GM19238 (cell line): ENCODE data around the gene SUPT3H.

Experiments used
- DNase-seq: peaks from one replicate; pipeline ENCODE4 v3.0.0; 2011; ENCODE audit warnings: low spot score; ENCODE audit not compliant: insufficient read length

SUPT3H gene

DNA sequence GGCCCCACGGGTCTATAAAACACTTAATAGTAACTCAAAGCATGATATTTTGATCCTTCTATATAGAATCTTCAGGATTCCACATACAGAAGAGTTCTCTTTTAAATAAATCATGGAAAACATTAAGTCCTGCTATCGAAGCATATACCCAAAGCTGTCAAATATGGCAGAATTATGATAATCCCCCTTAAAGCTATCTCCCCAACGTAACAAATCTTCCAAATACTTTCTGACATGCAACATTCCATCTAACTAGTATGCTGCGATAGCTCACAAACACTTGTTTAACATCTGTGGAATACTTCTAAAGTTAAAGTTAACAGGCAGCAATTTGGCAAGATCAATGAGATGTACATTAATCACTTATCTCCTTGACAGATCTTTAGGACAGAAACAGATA lies 420.6 kb downstream of the SUPT3H start:
- DNase-seq: no peak

DNA sequence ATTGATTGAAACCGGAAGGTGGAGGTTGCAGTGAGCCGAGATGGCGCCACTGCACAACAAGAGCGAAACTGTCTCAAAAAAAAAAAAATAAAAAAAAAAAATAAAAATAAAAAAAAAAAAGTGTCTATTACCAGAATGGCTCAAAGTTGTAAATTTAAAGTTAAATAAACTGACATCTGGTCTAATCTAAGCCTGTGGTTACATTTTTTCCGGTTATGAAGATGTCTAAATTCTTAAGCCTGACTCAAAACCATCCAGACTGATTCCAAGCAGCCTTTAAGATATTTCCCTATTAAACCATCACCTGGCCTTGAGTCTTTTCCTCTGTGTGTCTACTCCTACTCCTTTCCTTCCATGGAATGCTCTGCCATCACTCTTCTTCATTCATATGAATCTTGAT lies 421.3 kb downstream of the SUPT3H start:
- DNase-seq: no peak

GRCh38 chr6:44955145-44955544 lies 422.6 kb downstream of the SUPT3H start:
- DNase-seq: no peak

DNA sequence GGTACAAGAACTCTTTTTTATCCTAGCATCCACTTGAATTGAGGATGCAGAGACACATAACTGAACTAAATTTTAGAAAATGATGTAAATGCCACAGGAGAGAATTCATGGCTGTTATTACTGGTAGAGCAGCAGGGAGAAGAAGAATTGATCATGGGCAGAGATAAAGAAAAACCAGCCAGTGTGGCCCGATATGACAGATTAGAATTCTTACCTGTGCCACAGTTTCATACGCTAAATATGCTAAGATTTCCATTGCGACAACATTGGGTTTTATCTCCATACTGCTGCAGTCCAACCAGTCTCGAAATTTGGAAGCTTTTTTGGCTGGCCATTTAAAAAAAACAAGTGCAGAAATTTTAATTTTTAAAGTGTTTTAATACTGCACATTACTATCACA lies 423.5 kb downstream of the SUPT3H start:
- no peak for DNase-seq

DNA sequence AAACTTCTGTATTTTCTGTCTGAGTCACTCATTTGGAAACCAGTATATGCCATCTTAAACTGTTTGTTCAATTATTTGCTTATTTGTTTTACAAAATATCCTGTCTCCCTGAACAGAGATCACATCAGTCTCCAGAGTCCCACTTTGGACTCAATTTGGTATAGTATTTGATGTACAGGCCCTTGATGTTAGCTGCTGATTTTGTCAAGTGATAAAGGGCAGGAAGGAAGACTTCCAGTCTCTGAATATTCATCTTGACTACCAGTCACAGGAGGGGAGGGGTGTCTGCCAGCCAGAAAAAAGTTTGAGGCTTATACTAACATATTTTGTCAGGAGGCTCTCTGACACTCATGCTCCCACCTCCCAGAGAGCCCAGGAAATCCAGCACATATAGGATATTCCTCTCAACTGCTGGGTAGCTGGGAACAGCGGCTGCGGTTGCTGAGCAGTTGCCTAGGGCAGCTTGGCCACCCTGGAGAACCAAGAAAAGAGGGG lies 426.4 kb downstream of the SUPT3H start:
- no peak for DNase-seq

- DNase-seq: no peak
Measured at GRCh38 chr6:44949596-44950201, 428.0 kb downstream of the SUPT3H start.

- DNase-seq: no peak
Measured at GRCh38 chr6:44943541-44943940, 434.2 kb downstream of the SUPT3H start.

DNA sequence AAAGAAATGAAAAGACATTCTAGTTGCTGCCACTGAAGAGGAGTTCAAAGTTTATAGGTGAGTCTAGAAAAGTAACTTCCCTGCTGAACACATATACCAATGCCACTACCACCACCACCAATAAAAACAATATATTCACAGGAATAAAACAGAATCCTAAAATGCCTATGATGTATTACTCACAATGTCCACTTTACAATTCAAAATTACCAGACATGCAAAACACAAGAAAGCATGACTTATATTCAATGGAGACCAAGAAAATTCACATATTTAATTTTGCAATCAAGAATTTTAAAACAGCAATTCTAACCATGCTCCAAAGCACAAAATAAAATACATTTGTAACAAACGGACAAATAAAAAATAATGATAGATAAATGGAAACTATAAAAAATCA lies 434.9 kb downstream of the SUPT3H start:
- no peak for DNase-seq

DNA sequence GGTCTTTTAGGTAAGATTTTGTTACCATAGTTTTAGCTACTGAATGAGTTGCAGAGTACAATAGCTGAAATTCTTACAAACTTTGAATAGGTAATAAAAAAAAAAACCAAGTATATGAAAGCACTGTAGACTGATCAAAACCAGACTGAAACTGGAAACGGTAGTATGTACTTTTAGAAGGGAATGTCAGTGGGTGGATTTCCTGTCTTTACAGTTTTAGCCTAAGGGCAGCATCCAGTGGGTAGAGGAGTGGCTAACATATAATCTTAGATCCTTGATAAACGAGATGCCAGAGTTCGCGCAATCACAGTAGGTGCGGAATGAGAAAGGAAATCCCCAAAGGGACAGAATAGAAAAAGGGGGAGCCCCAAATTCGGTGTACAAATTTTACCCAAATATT lies 435.5 kb downstream of the SUPT3H start:
- no peak for DNase-seq

- DNase-seq: no peak
Measured at GRCh38 chr6:44940367-44940766, 437.4 kb downstream of the SUPT3H start.

DNA sequence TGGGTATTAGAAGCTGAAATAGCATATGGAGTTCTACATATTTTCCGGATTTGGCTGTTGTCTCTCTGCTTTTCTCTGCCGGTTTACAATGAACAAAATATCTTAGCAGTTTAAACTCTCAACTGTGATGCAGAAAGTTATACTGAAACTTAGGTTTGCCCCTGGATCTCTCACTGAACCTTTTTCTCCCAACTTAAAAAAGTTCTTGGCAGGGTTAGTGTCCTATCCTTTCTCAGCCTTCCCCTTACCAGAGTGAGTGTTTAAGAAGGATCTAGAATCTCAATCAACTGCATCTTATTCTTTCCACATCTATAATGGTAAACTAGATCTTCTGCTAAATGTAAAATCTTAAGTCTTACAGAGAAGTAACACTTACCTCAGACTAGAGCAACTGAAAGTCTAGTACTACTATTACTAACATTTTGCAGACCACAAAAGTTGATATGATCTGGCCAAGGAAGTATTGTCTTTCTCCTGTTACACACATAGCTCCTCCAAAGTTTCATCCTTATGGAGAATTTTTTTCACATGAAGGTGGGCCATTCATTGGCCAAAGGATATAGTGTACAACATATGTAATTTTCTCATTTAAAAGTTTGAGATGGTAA lies 441.9 kb downstream of the SUPT3H start:
- DNase-seq: no peak

DNA sequence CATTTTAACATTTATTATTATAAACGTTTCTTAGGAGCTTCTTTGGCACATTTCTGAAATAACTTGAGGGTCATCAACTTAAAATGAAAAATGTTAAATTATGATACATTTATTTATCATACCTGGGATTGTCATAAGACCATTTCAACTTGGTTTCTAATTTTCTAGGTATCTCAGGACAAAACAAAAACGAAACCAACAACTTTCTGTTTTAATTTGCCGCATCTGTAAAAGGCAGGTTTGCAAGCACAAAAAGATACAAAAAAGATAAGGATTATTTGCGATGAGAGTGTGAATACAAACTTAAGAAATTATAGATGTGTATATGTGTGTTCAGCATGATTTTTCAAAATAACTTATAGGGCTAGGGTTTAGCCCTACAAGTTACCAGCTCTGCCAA lies 444.6 kb downstream of the SUPT3H start:
- no peak for DNase-seq

GRCh38 chr6:44932651-44933091 lies 445.1 kb downstream of the SUPT3H start:
- DNase-seq: no peak

GRCh38 chr6:44931385-44931784 lies 446.3 kb downstream of the SUPT3H start:
- no peak for DNase-seq

DNA sequence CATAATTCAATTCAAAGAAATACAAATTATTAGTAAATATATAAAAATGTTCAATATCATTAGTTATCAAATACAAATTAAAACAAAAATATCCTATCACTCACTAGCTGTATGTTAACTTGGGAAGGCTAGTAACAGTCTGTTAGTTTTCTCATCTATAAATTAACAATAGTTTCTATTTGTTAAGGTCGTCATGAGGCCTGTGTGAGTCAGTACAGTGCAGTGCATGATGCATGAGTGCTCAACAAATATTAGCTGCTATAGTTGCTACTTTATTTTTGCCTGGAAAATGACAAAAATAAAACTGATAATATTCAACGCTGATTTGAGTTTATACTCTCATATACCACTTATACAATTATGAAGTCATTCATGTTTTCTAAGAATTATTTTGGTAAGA lies 451.2 kb downstream of the SUPT3H start:
- no peak for DNase-seq

GRCh38 chr6:44925100-44925739 lies 452.5 kb downstream of the SUPT3H start:
- no peak for DNase-seq

GRCh38 chr6:44923444-44923843 lies 454.3 kb downstream of the SUPT3H start:
- no peak for DNase-seq

DNA sequence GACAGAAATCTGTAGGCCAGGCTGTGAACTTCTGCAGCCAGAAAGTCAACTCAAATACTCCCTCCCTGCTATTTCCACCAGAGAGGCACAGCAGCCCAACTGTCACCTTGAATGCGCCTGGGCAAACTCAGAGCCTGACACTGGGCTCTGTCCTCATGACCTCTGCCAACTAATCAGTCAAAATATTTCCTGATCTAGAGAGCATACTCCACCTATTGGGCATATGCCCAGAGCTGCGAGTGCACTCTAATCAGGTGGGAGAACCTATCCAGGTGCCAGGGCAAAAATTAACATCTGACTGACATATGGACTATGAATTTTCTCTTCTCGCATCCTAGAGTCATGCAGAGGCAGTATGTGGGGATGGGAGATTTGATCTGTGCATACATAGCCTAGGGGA lies 455.9 kb downstream of the SUPT3H start:
- no peak for DNase-seq

DNA sequence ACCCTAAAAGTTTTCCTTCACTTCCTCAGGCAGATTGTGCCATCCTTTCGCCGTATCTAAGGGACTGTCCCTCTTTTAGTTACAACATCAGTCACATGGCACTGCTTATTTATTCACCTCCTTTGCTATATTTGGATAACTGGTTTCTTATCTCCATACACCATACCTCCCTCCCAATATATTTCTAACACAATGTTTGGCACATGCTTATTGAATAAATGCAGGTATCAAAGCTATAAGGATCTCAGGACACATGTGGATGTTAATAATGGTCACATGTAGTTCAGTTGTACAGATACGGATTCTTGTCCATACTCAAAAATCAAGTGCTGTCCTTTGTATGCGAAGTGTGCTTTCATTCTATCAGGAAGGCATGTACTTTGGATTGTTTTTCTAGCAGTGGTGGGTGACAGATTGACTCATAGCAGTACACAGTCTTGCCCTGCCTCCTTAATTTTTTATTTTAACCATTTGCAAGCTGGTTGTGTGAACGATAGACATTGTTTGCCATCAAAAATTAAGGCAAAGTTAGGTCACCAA lies 456.7 kb downstream of the SUPT3H start:
- no peak for DNase-seq

DNA sequence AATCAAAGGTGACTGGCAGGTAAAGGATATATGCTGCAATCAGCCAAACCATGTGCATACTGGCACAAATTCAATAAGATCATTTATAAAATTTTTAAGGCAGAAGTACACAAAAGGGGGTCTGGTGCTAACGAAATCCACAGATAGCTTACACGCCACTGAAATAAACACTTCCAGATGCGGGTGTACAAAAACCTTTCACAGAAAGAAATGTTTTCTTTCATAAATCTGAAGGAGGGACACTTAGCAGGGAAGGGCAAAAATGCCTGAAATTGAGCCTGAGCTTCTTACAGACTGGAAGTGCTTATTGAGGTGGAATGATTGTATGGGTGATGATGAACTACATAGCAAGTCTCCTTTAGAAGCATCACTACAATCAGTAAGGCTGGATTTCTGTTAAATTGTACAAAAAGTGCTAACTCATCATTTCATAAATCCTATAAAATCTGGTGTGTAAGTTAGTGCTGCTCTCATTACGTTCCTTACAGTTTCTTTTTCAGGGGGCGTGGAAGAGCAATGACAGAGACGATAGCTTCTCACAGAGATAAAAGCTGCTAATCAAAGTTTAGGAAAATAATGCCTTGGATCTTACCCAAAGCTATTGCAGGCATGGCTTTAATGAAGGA lies 458.9 kb downstream of the SUPT3H start:
- DNase-seq: no peak

DNA sequence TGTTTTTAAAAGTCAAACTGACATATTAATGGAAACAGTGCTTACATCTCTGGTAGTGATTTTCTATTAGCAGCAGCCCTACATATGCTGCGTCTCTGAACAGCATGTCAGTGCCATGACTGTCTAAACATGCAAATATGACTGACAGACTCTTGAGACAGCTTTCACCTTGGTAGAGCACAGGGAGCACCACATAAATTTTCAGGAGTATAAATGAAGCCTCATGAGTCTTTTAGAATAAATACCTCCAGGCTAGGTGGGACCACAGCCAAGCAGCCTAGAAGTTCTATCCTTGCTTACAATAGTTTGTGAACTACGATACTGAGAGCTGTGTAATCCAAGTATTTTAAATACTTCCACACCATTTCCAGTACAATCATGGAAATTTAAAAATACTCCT lies 460.3 kb downstream of the SUPT3H start:
- no peak for DNase-seq

DNA sequence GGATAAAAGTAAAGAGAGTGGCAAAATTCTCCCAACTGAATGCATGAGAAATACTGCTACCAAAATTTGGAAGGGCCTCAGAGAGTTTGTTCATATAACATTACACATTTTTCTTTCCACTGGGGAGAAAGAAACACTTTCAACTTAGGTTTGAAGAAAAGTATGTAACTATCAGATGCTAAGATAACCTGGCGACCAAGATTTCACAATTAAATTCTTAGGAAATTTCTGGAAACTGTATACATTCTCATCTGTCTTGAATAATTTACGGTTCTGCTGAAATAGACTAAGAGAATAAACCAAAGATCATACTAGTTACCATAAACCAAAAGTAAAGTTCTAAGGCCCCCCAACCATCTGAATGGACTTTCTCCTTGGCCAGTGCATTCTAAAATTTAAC lies 462.6 kb downstream of the SUPT3H start:
- no peak for DNase-seq
